SIG-M5 treated with dmso at 0.1 percent for 504 hours (cell line): ENCODE data around the gene DTL.

Experiments used
- DNase-seq: peaks from one replicate; lab custom pipeline; 2025; ENCODE audit not compliant: unreplicated experiment; lab: John Stamatoyannopoulos, UW

Gene DTL

GRCh38 chr1:212124690-212125582 is 89.4 kb downstream of the DTL start:
- peak; percentile 77 for DNase-seq

GRCh38 chr1:212125654-212126053 is 90.1 kb downstream of the DTL start:
- DNase-seq: no peak

GRCh38 chr1:212127221-212127620 is 91.7 kb downstream of the DTL start:
- no peak for DNase-seq

- DNase-seq: no peak
These were observed 94.2 kb downstream of the DTL start for GRCh38 chr1:212129781-212130180.

- DNase-seq: no peak
These were observed 96.5 kb downstream of the DTL start for GRCh38 chr1:212132025-212132424.

GRCh38 chr1:212133319-212133718 is 97.8 kb downstream of the DTL start:
- no peak for DNase-seq

GRCh38 chr1:212135166-212135565 is 99.6 kb downstream of the DTL start:
- no peak for DNase-seq

- DNase-seq: no peak
These were observed 102.3 kb downstream of the DTL start for GRCh38 chr1:212137854-212138253.

- DNase-seq: no peak
These were observed 102.9 kb downstream of the DTL start for GRCh38 chr1:212138457-212138856.

- DNase-seq: no peak
These were observed 104.1 kb downstream of the DTL start for GRCh38 chr1:212139526-212140135.

GRCh38 chr1:212141404-212141803 is 105.9 kb downstream of the DTL start:
- DNase-seq: no peak

GRCh38 chr1:212142883-212143530 is 107.5 kb downstream of the DTL start:
- no peak for DNase-seq

GRCh38 chr1:212147581-212148033 is 112.1 kb downstream of the DTL start:
- no peak for DNase-seq

GRCh38 chr1:212149566-212149965 is 114.0 kb downstream of the DTL start:
- no peak for DNase-seq

- no peak for DNase-seq
These were observed 116.8 kb downstream of the DTL start for GRCh38 chr1:212152308-212152693.

- no peak for DNase-seq
These were observed 117.3 kb downstream of the DTL start for GRCh38 chr1:212152869-212153268.

GRCh38 chr1:212153635-212154034 is 118.1 kb downstream of the DTL start:
- DNase-seq: no peak
